Ascending aorta (tissue), 2 donors: ENCODE measurements around the gene LRRC7. TPM values are rescaled to one million over a fixed set of nuclear protein-coding genes. Genes with fewer than 3 reads are reported as not detected.

Source experiments
- DNase-seq, 2 donors: peaks; one replicate each; pipeline ENCODE4 v3.0.0-alpha.2; 2019; ENCODE audit warnings: low spot score in 2 of 2
- H3K27ac ChIP-seq, 2 donors: fragments of 200-600 bp; sonication (generic); one replicate each; pipeline ENCODE4 v1.5.1; 2016 to 2017; ENCODE audit warnings: mild to moderate bottlenecking in 1 of 2
- H3K27me3 ChIP-seq: fragments of 200-600 bp; sonication (generic); one replicate; pipeline ENCODE4 v1.5.1; 2017
- H3K36me3 ChIP-seq, 2 donors: fragments of 200-600 bp; sonication (generic); one replicate each; pipeline ENCODE4 v1.5.1; 2016
- H3K4me1 ChIP-seq, 2 donors: fragments of 200-600 bp; sonication (generic); one replicate each; pipeline ENCODE4 v1.5.1; 2016 to 2017; ENCODE audit warnings: mild to moderate bottlenecking in 1 of 2
- H3K4me3 ChIP-seq, 2 donors: fragments of 200-600 bp; sonication (generic); one replicate each; pipeline ENCODE4 v1.5.1; 2016 to 2017; ENCODE audit warnings: mild to moderate bottlenecking in 1 of 2
- H3K9me3 ChIP-seq, 2 donors: fragments of 200-600 bp; sonication (generic); one replicate each; pipeline ENCODE4 v1.5.1; 2016
- CTCF ChIP-seq, 3 experiments: fragments of 200-600 bp in 2 of 3; fragments of 450-650 bp in 1 of 3; sonication (generic) in 2 of 3; IDR thresholded peaks; one replicate each; pipeline ENCODE4 v1.5.1; 2016 to 2019; ENCODE audit warnings: antibody characterized with exemption in 3 of 3, mild to moderate bottlenecking in 1 of 3, moderate library complexity in 1 of 3
- intact Hi-C: fragments of 100-400 bp; cut with DNase I; formaldehyde crosslinking; loops from one replicate; pipeline ENCODE4 v1.15.1; 2023
- total RNA-seq: library from RNA; depleted of rRNA; stranded (reverse); fragments of >200 nt; gene quantifications from one replicate; pipeline ENCODE4 v1.1.0, GENCODE V29; 2016

Gene LRRC7
- total RNA-seq, 1 donor from 2014 or later, result not detected

- no peak for TF ChIP-seq CTCF (IDR thresholded peaks at IDR 0.05)
- no peak for DNase-seq
- no peaks in the 10 kb centered on the region for H3K36me3 ChIP-seq
- intact Hi-C loops, result no loop called here
- H3K27ac ChIP-seq, result no peak overlapping the region
- H3K9me3 ChIP-seq, result no peaks in the 10 kb centered on the region
- no peaks in the 10 kb centered on the region for H3K27me3 ChIP-seq
- H3K4me1 ChIP-seq, result no peaks in the 10 kb centered on the region
- no peak overlapping the region for H3K4me3 ChIP-seq
Measured at GRCh38 chr1:70024272-70024671, 456.6 kb downstream of the LRRC7 start.

GRCh38 chr1:70025052-70025451 lies 457.3 kb downstream of the LRRC7 start:
- intact Hi-C loops, result no loop called here
- no peaks in the 10 kb centered on the region for H3K36me3 ChIP-seq
- no peak for DNase-seq
- no peak overlapping the region for H3K27ac ChIP-seq
- H3K27me3 ChIP-seq, result no peaks in the 10 kb centered on the region
- no peak for TF ChIP-seq CTCF (IDR thresholded peaks at IDR 0.05)
- H3K4me1 ChIP-seq, result no peaks in the 10 kb centered on the region
- H3K4me3 ChIP-seq, result no peak overlapping the region
- H3K9me3 ChIP-seq, result no peaks in the 10 kb centered on the region

- Histone ChIP-seq H3K4me1 (no peaks in the 10 kb centered on the region), H3K4me3 (no peak overlapping the region), H3K27ac (no peak overlapping the region), H3K27me3 (no peaks in the 10 kb centered on the region), H3K9me3 (no peaks in the 10 kb centered on the region), H3K36me3 (no peaks in the 10 kb centered on the region)
- TF ChIP-seq CTCF (IDR thresholded peaks at IDR 0.05), result no peak
- no peak for DNase-seq
- intact Hi-C loops, result no loop called here
Measured at GRCh38 chr1:70025846-70026245, 458.1 kb downstream of the LRRC7 start.

GRCh38 chr1:70033266-70033873 lies 465.6 kb downstream of the LRRC7 start:
- no peaks in the 10 kb centered on the region for H3K4me1 ChIP-seq
- intact Hi-C loops, result no loop called here
- no peaks in the 10 kb centered on the region for H3K9me3 ChIP-seq
- no peaks in the 10 kb centered on the region for H3K27me3 ChIP-seq
- no peak for DNase-seq
- H3K27ac ChIP-seq, result no peak overlapping the region
- no peak overlapping the region for H3K4me3 ChIP-seq
- TF ChIP-seq CTCF (IDR thresholded peaks at IDR 0.05), result no peak
- H3K36me3 ChIP-seq, result no peaks in the 10 kb centered on the region

GRCh38 chr1:70033936-70034335 lies 466.2 kb downstream of the LRRC7 start:
- Histone ChIP-seq H3K27me3 (no peaks in the 10 kb centered on the region), H3K4me3 (no peak overlapping the region), H3K9me3 (no peaks in the 10 kb centered on the region), H3K4me1 (no peaks in the 10 kb centered on the region), H3K36me3 (no peaks in the 10 kb centered on the region), H3K27ac (no peak overlapping the region)
- no peak for TF ChIP-seq CTCF (IDR thresholded peaks at IDR 0.05)
- intact Hi-C loops, result no loop called here
- no peak for DNase-seq

- Histone ChIP-seq H3K27ac (no peak overlapping the region), H3K36me3 (no peaks in the 10 kb centered on the region), H3K9me3 (no peaks in the 10 kb centered on the region), H3K4me1 (no peaks in the 10 kb centered on the region), H3K27me3 (no peaks in the 10 kb centered on the region), H3K4me3 (no peak overlapping the region)
- intact Hi-C loops, result no loop called here
- no peak for DNase-seq
- no peak for TF ChIP-seq CTCF (IDR thresholded peaks at IDR 0.05)
Measured at GRCh38 chr1:70034403-70034802, 466.7 kb downstream of the LRRC7 start.
